Activated CD4-positive, alpha-beta T cell treated with anti-CD3 and anti-CD28 coated beads, Interleukin-10, Interleukin-2, amounts not matched to agents 100 ng/mL and 50 ng/mL, durations not matched to agents 16 hours and 8 hours (primary cell): Measurements from ENCODE around the gene C17orf78.
A peak's percentile ranks its signal among the peaks of the same experiment; 100 is the strongest.
"Not testable (repeated sequence)": the region's sequence is repeated elsewhere in the genome, so short reads cannot be mapped to it uniquely, and the experiment has no call there.

ENCODE experiments used
- DNase-seq: peaks from one replicate; pipeline ENCODE4 v3.0.0-alpha.2; 2020

C17orf78 gene

GRCh38 chr17:37388266-37388665, 12.5 kb downstream of the C17orf78 start:
- DNase-seq, result no peak

DNA sequence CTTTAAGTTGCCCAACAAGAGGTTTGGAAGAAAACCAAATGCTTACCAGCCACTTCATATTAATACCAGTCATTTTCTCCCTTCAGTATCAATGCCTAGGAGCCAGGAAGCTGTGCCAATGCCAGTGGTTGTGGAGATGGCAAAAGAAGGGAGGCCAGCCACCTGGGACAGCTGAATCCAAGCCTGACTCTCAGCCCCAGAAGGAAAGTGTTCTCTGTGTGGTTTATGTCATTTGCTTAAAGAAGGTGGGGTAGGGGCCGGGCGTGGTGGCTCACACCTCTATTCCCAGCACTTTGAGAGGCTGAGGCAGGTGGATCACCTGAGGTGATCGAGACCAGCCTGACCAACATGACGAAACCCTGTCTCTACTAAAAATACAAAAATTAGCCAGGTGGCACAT, 13.4 kb downstream of the C17orf78 start:
- DNase-seq, result no peak

DNA sequence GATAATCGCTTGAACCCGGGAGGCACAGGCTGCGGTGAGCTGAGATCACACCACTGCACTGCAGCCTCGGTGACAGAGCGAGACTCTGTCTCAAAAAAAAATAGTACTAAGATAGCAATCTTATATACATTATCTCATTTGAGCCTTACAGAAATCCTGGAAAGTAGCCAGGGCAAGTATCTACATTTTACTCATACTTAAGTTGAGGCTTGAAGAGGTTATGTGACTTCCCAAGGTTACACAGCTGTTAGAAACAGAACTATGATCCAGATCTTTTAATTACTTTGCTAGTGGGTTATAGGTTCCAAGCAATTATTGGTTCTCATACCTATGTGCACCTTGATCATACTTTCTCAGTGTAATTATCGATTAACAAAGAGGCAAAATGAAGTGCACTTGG, 15.4 kb downstream of the C17orf78 start:
- DNase-seq, result no peak

- peak; percentile 61 for DNase-seq
Measured at GRCh38 chr17:37392024-37392590, 16.3 kb downstream of the C17orf78 start.

DNA sequence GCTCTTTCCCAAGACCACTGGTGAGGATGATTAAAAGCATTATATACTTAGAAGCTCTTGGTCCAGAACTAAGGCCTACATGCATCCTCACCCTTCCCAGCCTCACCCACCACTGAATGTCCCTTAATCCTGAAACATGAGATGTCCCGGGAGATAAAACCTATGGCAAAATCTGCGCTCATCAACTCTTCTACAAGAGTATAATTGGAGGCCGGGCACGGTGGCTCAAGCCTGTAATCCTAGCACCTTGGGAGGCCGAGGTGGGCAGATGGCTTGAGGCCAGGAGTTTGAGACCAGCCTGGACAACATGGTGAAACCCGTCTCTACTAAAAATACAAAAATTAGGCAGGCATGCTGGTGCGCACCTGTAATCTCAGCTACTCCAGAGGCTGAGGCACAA, 17.6 kb downstream of the C17orf78 start:
- no peak for DNase-seq

DNA sequence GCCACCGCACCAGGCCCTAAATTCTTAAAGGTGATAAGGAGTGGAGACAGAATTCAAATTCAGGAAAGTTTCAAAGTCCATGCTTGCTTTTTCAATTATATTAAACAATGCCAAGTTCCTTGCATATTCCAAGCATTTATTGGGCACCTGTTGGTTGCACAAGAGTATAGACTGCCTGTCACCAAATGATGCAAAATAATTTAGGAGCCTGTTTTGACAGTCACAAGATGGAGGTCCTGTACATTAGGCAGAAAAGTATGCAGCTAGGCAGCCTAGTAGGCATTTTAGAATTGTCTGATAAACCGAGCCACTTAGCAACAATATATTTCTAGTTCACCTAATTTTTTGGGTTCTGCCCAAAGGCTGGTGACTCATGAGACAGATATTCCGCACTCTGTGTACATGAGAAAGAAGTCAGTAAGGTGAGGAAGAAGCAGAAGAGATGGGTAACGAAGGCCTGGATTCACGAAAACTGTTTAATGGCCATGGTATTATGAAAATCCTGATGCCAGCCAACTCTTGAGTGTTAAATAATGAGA, 23.5 kb downstream of the C17orf78 start:
- DNase-seq, result no peak

DNA sequence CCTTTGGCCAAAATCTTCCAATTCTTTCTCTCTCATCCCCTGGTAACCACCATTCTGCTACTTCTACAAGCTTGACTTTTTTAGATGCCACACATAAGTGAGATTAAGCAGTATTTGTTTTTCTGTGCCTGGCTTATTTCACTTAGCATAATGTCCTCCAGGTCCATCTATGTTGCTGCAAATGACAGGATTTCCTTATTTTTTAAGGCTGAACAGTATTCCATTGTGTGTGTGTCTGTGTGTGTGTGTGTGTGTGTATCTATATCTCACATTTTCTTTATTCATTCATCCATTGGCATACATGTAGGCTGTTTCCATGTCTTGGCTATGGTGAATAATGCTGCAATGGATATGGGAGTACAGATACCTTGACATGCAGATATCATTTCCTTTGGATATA, 24.7 kb downstream of the C17orf78 start:
- no peak for DNase-seq

DNA sequence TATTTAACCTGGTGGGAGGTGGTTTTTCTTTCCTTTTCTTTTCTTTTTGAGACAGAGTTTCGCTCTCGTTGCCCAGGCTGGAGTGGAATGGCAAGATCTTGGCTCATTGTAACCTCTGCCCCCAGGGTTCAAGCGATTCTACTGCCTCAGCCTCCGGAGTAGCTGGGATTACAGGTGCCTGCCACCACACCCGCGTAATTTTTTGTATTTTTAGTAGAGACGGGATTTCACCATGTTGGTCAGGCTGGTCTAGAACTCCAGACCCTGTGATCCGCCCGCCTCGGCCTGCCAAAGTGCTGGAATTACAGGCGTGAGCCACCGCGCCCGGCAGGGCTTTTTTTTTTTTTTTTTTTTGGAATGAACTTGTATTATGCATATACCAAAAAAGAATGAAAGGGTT, 29.7 kb downstream of the C17orf78 start:
- DNase-seq, result not testable (repeated sequence)

- DNase-seq, result no peak
Measured at GRCh38 chr17:37405955-37406634, 30.3 kb downstream of the C17orf78 start.

GRCh38 chr17:37406635-37407461, 31.1 kb downstream of the C17orf78 start, which contains the start of the genes ACACA and TADA2A:
Gene ACACA, minus strand, starts transcription at chr17:37406836. Its CDS starts 537 bp downstream, at chr17:37406299.
Gene TADA2A, plus strand, starts transcription at chr17:37406886. Its CDS starts 4,480 bp downstream, at chr17:37411366.
- peak; percentile 91 for DNase-seq

GRCh38 chr17:37408145-37408479, 32.3 kb downstream of the C17orf78 start:
- DNase-seq, result not testable (repeated sequence)

DNA sequence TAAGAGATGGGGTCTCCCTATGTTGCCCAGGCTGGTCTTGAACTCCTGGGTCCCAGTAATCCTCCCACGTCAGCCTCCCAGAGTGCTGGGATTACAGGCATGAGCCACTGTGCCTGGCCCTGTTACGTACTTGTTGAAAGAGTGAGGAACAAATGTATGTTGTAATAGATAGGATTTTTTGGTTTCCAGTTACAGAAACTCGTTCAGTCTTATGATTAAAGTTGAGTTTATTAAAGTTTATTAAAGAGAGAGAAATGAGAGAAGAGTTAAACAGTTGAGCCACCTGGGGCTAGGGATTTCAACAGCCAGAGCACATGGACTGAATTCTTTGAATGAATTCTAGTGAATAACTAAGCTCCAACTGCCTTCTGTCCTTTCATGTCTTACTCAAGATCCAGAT, 34.6 kb downstream of the C17orf78 start:
- no peak for DNase-seq

GRCh38 chr17:37413875-37414519, 38.2 kb downstream of the C17orf78 start:
- DNase-seq, result no peak

DNA sequence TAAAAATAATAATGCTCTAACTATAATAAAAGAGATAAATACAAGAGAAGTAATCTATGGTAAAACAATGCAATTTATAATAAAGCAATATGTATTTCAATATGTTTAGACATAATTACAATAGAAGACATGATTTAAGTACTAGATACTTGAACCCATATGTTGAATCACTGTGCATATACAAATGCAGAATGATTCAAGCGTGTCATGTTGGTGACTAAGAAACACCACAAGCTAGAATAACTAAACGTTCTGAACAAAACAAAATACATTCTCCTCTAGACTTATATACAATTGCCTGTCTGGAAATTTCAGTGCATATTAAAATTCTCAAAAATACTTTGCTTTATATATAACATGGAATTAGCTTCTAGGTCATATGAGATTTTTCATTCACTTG, 42.1 kb downstream of the C17orf78 start:
- no peak for DNase-seq

- DNase-seq, result no peak
Measured at GRCh38 chr17:37422971-37423625, 47.3 kb downstream of the C17orf78 start.

DNA sequence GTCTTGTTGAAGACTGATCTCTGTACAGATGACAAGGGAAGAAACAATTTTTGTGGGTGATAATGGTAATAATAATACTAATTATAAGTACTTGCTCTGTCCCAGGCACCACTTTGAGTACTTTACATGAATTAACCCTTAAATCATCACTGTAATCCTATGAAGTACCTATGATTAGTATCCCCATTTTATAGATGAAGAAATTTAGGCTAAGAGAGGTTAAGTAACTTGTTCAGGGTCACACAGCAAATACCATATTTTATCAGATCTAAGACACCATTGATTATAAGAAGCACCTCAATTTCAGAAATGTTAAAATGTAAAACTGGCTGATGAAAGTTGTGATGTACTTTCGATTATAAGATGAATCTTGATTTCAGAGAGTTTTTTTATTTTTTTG, 49.5 kb downstream of the C17orf78 start:
- DNase-seq, result no peak

DNA sequence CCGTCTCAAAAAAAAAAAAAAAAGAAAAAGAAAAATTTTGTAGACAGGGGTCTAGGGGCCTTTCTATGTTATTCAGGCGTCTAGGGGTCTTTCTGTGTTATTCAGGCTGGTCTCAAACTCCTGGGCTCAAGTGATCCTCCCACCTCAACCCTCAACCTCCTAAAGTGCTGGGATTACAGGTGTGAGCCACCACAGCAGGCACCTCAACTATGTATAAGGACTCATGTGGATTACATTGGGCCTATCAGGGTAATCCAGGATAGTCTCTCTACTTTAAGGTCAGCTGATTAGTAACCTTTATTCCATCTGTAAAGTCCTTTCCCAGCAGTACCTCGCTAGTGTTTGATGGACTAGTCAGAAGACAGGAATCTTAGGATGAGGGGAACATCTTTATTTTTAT, 53.3 kb downstream of the C17orf78 start:
- DNase-seq, result no peak

DNA sequence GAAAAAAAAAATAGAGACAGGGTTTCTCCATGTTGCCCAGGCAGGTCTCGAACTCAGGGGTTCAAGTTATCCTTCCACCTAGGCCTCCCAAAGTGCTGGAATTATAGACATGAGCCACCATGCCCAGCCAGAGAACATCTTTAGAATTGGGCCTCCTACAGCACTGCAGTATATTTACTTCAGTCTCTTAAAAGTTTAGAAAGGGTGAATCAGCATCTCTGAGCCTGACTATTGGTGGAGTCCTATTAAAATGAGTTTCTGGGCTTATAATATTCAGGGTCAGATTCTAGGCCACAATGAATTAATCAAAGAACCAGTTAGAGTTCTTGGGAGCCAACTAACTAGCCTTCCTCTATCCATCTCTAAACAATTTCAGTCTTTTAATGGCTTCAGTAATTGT, 53.7 kb downstream of the C17orf78 start:
- DNase-seq, result no peak

DNA sequence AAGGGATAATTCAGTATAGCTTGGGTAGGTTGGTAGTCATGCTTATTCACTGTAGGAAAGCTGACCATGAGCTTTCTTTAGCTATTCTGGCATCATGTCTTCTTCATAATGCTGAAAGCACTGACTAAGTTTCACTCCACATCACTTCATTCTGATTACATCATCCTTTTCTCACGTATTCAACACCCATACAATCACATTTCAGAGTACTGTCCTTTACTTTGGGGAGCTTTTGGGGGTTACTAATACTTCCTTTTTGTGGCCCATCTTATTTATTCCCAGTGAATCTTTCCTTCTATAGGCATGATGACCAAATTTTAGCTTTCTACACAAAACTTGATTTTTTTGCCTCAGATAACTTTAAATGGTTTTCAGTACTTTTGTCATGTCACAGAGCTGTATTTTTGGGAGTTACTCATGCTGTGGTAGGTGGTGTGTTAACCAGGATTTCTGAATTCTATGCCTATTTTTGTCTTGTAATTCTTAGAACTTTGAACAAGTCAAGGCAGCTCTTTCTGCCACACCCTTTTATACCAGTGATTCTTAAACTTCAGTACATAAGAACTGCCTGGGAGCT, 54.4 kb downstream of the C17orf78 start:
- peak; percentile 77 for DNase-seq

- DNase-seq, result no peak
Measured at GRCh38 chr17:37432671-37433070, 56.9 kb downstream of the C17orf78 start.

DNA sequence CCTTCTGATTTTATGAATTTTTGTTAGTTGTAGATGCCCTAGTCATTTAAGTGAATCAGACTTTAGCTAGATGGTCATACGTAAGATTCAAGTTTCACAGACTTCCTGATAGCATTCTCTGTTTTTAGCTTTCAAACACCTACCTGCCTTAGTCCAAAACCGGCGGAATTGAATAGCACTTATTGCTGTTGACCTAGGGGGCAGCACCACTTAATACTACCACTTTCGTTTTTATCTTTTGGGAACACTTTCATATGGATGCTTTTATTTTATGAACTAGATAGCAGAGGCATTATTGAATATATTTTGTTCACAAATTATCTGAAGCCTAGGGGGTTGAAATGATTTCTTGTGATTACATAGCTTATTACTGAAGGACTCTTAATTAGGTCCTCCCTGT, 62.4 kb downstream of the C17orf78 start:
- no peak for DNase-seq

DNA sequence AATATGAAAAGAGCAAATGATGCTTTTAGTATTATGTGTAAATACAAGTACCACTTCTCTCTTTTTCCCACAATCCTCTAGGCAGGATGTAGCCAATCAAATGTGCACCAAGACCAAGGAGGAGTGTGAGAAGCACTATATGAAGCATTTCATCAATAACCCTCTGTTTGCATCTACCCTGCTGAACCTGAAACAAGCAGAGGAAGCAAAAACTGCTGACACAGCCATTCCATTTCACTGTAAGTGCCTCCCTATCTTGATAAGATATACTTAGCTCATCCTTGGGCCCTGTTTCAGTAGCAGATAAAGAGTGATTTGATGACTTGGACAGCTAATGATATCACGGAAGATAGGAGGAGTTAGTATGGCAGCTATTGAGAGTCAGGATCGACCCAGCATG, 64.6 kb downstream of the C17orf78 start:
- peak; percentile 21 for DNase-seq
